ENCODE results near the gene CNOT3. TPM values are rescaled to one million over a fixed set of nuclear protein-coding genes. Genes with fewer than 3 reads are reported as not detected.

Gene CNOT3
- polyA plus RNA-seq, 1 of the 3 experiments (the other 2 are of a cell fraction) = 14.2 TPM

- peaks cover 29 to 93% of the 10 kb centered on the region in 2 experiments for H3K36me3 ChIP-seq (replicated peaks in 1 of 2; ENCODE audit: control insufficient read depth in 1 of 2, insufficient read depth in 2 of 2, low read length in 1 of 2)
- H3K9me3 ChIP-seq = no peaks in the 10 kb centered on the region
- no peak overlapping the region for H2AFZ ChIP-seq (ENCODE audit: low read depth)
- no peaks in the 10 kb centered on the region for H3K9me2 ChIP-seq
- H3K4me3 ChIP-seq (ENCODE audit: low read depth in 2 of 2, low read length in 1 of 2) = no peak overlapping the region
- H3K9ac ChIP-seq = no peak overlapping the region
- no peak for DNase-seq
- H3K27me3 ChIP-seq (ENCODE audit: insufficient read depth) = no peaks in the 10 kb centered on the region
- ChIA-PET CTCF (interaction anchor here (1.7 kb wide), 1 partner anchor 10 kb away, joined by 3 read pairs; no protein-coding TSS in a partner anchor), POLR2A (no interaction called here)
- peaks cover 0 to under 1% of the 10 kb centered on the region in 2 experiments; a peak in 1 of 4 replicates for H3K4me1 ChIP-seq (ENCODE audit: control insufficient read depth in 1 of 2, insufficient read depth in 2 of 2, low read depth in 1 of 2, low read length in 1 of 2)
- peaks cover 25% of the 10 kb centered on the region for H4K20me1 ChIP-seq (ENCODE audit: insufficient read depth)
- TF ChIP-seq TEAD4 (IDR thresholded peaks at IDR 0.05; ENCODE audit: borderline replicate concordance, insufficient read depth) = no peak
- TF ChIP-seq, protein P1, sequence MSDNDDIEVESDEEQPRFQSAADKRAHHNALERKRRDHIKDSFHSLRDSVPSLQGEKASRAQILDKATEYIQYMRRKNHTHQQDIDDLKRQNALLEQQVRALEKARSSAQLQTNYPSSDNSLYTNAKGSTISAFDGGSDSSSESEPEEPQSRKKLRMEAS (IDR thresholded peaks at IDR 0.05; ENCODE audit: low read depth) = no peak
- TF ChIP-seq RXRA (IDR thresholded peaks at IDR 0.05; ENCODE audit: borderline replicate concordance, low read depth) = no peak
- TF ChIP-seq PBX3 (IDR thresholded peaks at IDR 0.05) = no peak
- TF ChIP-seq SIN3A (IDR thresholded peaks at IDR 0.05; ENCODE audit: borderline replicate concordance, low read depth, low read length) = no peak
- TF ChIP-seq TAF1 (IDR thresholded peaks at IDR 0.05; ENCODE audit: borderline replicate concordance, low read depth, low read length) = no peak
- TF ChIP-seq ZBTB33 (IDR thresholded peaks at IDR 0.05; ENCODE audit: borderline replicate concordance, low read depth) = no peak
- no peak for TF ChIP-seq MEF2A (IDR thresholded peaks at IDR 0.05; ENCODE audit: borderline replicate concordance, low read depth)
- TF ChIP-seq JUND (IDR thresholded peaks at IDR 0.05) = no peak
- H3K4me2 ChIP-seq = no peak overlapping the region
- 93% methylated on average over 23 of the region's 28 CpGs for WGBS (ENCODE audit: low lambda C conversion rate)
- H3F3A ChIP-seq (replicated peaks; ENCODE audit: insufficient read depth) = peaks cover under 1% of the 10 kb centered on the region
- peaks cover 25% of the 10 kb centered on the region for H3K79me2 ChIP-seq (ENCODE audit: insufficient read depth)
- H3K27ac ChIP-seq (ENCODE audit: low read depth in 2 of 2, low read length in 1 of 2) = no peak overlapping the region
Observed at GRCh38 chr19:54145541-54146158, 8.1 kb downstream of the CNOT3 start.

- no peak overlapping the region for H3K9ac ChIP-seq
- H3K9me2 ChIP-seq = no peaks in the 10 kb centered on the region
- no peaks in the 10 kb centered on the region for H3K4me1 ChIP-seq (ENCODE audit: control insufficient read depth in 1 of 2, insufficient read depth in 2 of 2, low read depth in 1 of 2, low read length in 1 of 2)
- peaks cover 4% of the 10 kb centered on the region for H4K20me1 ChIP-seq (ENCODE audit: insufficient read depth)
- H3K27ac ChIP-seq (ENCODE audit: low read depth in 2 of 2, low read length in 1 of 2) = no peak overlapping the region
- peaks cover 32 to 90% of the 10 kb centered on the region in 2 experiments for H3K36me3 ChIP-seq (replicated peaks in 1 of 2; ENCODE audit: control insufficient read depth in 1 of 2, insufficient read depth in 2 of 2, low read length in 1 of 2)
- H3K27me3 ChIP-seq (ENCODE audit: insufficient read depth) = no peaks in the 10 kb centered on the region
- peaks cover 3% of the 10 kb centered on the region for H3F3A ChIP-seq (replicated peaks; ENCODE audit: insufficient read depth)
- H2AFZ ChIP-seq (ENCODE audit: low read depth) = no peak overlapping the region
- DNase-seq = no peak
- 85% methylated on average over 3 of the region's 3 CpGs for WGBS (ENCODE audit: low lambda C conversion rate)
- H3K4me2 ChIP-seq = no peak overlapping the region
- POLR2A ChIA-PET = interaction anchor here (1.0 to 1.2 kb wide), 2 partner anchors 11 to 12 kb away, joined by 3 to 4 read pairs; partner anchors contain the start of genes CNOT3 and LENG1
- no peaks in the 10 kb centered on the region for H3K9me3 ChIP-seq
- H3K79me2 ChIP-seq (ENCODE audit: insufficient read depth) = peaks cover 5% of the 10 kb centered on the region; the same call in 1 of the 2 replicates
- CTCF ChIA-PET = interaction anchor here (0.9 to 1.3 kb wide), 4 partner anchors 11 to 20 kb away, joined by 3 to 5 read pairs (median 4); partner anchors contain the start of gene LENG1
- TF ChIP-seq POLR2AphosphoS5 (IDR thresholded peaks at IDR 0.05; ENCODE audit: low read depth, low read length) = no peak
- no peak for TF ChIP-seq CTCF (IDR thresholded peaks at IDR 0.05)
- TF ChIP-seq FOXM1 (IDR thresholded peaks at IDR 0.05; ENCODE audit: low read depth) = no peak
- TF ChIP-seq NFIC (IDR thresholded peaks at IDR 0.05; ENCODE audit: borderline replicate concordance) = no peak
- no peak for TF ChIP-seq SMC3 (IDR thresholded peaks at IDR 0.05; ENCODE audit: low read depth, low read length)
- TF ChIP-seq GATA2 (CRISPR knock-in tag; IDR thresholded peaks at IDR 0.05) = no peak
- no peak for TF ChIP-seq FOSL2 (IDR thresholded peaks at IDR 0.05; ENCODE audit: borderline replicate concordance, low read depth)
- TF ChIP-seq, protein P1 (IDR thresholded peaks at IDR 0.05; ENCODE audit: low read depth) = no peak
- no peak for TF ChIP-seq ZBTB33 (IDR thresholded peaks at IDR 0.05; ENCODE audit: borderline replicate concordance, low read depth)
- TF ChIP-seq CHD2 (IDR thresholded peaks at IDR 0.05; ENCODE audit: low read length, partially characterized antibody) = no peak
- TF ChIP-seq JUND (IDR thresholded peaks at IDR 0.05) = no peak
- no peak for TF ChIP-seq NRF1 (IDR thresholded peaks at IDR 0.05; ENCODE audit: low read depth, low read length)
- no peak overlapping the region for H3K4me3 ChIP-seq (ENCODE audit: low read depth in 2 of 2, low read length in 1 of 2)
Observed at GRCh38 chr19:54147676-54148075, 10.1 kb downstream of the CNOT3 start.
